Prostate gland (tissue), 2 donors: ENCODE data around the gene MEG3. TPM values are rescaled to one million over a fixed set of nuclear protein-coding genes. Genes with fewer than 3 reads are reported as not detected.

Source experiments
- DNase-seq: peaks from one replicate; pipeline ENCODE4 v3.0.0-alpha.2; 2019; ENCODE audit warnings: low spot score
- H3K27ac ChIP-seq, 2 donors: fragments of 200-600 bp; sonication (generic); 2 replicates each; pipeline ENCODE4 v1.5.1; 2017 to 2019
- H3K27me3 ChIP-seq: fragments of 200-600 bp; sonication (generic); replicated peaks from 2 replicates; pipeline ENCODE4 v1.5.1; 2019; ENCODE audit not compliant: insufficient read depth
- H3K36me3 ChIP-seq, 2 donors: fragments of 200-600 bp; sonication (generic); 1 replicate in 1 of 2; 2 replicates in 1 of 2; pipeline versions ENCODE4 v1.5.1 to v1.8.1; 2017 to 2019
- H3K4me1 ChIP-seq: fragments of 200-600 bp; sonication (generic); replicated peaks from 2 replicates; pipeline ENCODE4 v1.5.1; 2019
- H3K4me3 ChIP-seq, 2 donors: fragments of 200-600 bp; sonication (generic); 2 replicates each; pipeline ENCODE4 v1.5.1; 2017 to 2019
- H3K9me3 ChIP-seq: fragments of 200-600 bp; sonication (generic); 2 replicates; pipeline ENCODE4 v1.5.1; 2017
- POLR2A ChIP-seq: fragments of 450-650 bp; IDR thresholded peaks from one replicate; pipeline ENCODE4 v1.6.1; 2016; ENCODE audit warnings: antibody characterized with exemption, mild to moderate bottlenecking
- POLR2AphosphoS5 ChIP-seq: sonication (generic); formaldehyde crosslinking; IDR thresholded peaks from one replicate; pipeline ENCODE4 v1.6.1; 2017; ENCODE audit warnings: antibody characterized with exemption
- WGBS: methylation state at CpG from one replicate; pipeline ENCODE4 v1.1.5; 2018; 5-methylcytosine and 5-hydroxymethylcytosine counted together
- intact Hi-C: fragments of 100-400 bp; cut with DNase I; formaldehyde crosslinking; loops from one replicate; pipeline ENCODE4 v1.14.2; 2022
- total RNA-seq, 2 donors: library from RNA; depleted of rRNA; stranded (reverse); fragments of >200 nt; gene quantifications; one replicate each; pipeline ENCODE4 v1.1.0, GENCODE V29; 2016
- TF ChIP-seq, protein P1 (sequence below), 4 experiments: fragments of 200-600 bp in 2 of 4; fragments of 450-650 bp in 2 of 4; sonication (generic) in 2 of 4; IDR thresholded peaks; 1 replicate in 3 of 4; 2 replicates in 1 of 4; pipeline ENCODE4 v1.5.1; 2016 to 2019; ENCODE audit warnings: antibody characterized with exemption in 4 of 4, mild to moderate bottlenecking in 2 of 4, moderate library complexity in 2 of 4

Gene MEG3
- total RNA-seq, 2 donors from 2014 or later, result 21.9 to 135 TPM

GRCh38 chr14:100846309-100846859 lies 20.5 kb downstream of the MEG3 start:
- no peak overlapping the region for H3K4me3 ChIP-seq
- 95% methylated on average over 8 of the region's 8 CpGs for WGBS
- TF ChIP-seq POLR2A, result no peak
- H3K9me3 ChIP-seq, result no peaks in the 10 kb centered on the region
- intact Hi-C loops, result no loop called here
- no peak for DNase-seq
- no peaks in the 10 kb centered on the region for H3K4me1 ChIP-seq
- H3K27me3 ChIP-seq, result no peaks in the 10 kb centered on the region
- no peaks in the 10 kb centered on the region for H3K36me3 ChIP-seq
- H3K27ac ChIP-seq, result no peak overlapping the region

- H3K27me3 ChIP-seq, result no peaks in the 10 kb centered on the region
- no peaks in the 10 kb centered on the region for H3K36me3 ChIP-seq
- no peak for DNase-seq
- TF ChIP-seq, protein P1, sequence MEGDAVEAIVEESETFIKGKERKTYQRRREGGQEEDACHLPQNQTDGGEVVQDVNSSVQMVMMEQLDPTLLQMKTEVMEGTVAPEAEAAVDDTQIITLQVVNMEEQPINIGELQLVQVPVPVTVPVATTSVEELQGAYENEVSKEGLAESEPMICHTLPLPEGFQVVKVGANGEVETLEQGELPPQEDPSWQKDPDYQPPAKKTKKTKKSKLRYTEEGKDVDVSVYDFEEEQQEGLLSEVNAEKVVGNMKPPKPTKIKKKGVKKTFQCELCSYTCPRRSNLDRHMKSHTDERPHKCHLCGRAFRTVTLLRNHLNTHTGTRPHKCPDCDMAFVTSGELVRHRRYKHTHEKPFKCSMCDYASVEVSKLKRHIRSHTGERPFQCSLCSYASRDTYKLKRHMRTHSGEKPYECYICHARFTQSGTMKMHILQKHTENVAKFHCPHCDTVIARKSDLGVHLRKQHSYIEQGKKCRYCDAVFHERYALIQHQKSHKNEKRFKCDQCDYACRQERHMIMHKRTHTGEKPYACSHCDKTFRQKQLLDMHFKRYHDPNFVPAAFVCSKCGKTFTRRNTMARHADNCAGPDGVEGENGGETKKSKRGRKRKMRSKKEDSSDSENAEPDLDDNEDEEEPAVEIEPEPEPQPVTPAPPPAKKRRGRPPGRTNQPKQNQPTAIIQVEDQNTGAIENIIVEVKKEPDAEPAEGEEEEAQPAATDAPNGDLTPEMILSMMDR (IDR thresholded peaks at IDR 0.05), result no peak
- TF ChIP-seq POLR2AphosphoS5 (no peak), POLR2A (no peak)
- intact Hi-C loops, result no loop called here
- no peaks in the 10 kb centered on the region for H3K4me1 ChIP-seq
- H3K27ac ChIP-seq, result no peak overlapping the region
- H3K9me3 ChIP-seq, result no peaks in the 10 kb centered on the region
- WGBS, result 34% methylated on average over 8 of the region's 8 CpGs
- no peak overlapping the region for H3K4me3 ChIP-seq
These were observed 23.3 kb downstream of the MEG3 start for GRCh38 chr14:100849115-100849781.

DNA sequence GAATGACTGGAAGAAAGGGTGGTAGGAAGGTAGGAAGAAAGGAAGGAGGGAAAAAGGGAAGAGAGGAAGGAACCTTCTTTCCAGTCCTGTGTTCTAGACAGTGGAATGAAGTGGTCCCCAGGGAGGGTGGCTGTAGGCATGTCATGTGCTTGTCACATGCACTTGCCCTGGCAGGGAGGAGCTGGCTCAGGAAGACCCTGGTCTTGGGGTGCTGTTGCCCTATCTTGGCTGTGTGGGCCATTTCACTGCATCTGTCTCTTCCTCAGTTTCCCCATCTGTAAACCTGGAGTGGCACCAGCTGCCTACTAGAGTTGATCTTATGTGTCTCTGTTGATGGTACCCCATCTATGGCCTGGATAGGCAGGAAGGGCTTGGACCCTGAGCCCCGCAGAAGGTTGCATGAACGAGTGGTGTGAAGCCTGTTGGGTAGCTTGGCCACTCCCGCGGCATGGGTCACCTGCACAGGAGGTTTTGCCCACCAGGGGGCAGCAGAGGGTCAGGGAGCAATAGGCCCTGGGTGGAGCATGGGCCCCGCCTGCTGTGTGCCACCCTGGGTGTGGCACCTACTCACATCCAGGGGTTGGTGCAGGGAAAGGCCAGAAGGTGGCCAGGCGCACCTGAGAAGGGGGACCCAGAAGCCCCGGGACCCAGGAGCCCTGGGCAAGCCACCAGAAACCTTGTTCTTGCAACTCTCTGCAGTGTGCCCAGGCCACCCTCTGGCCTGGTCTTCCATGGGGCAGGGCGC lies 25.1 kb downstream of the MEG3 start:
- Histone ChIP-seq H3K4me3 (no peak overlapping the region), H3K4me1 (no peaks in the 10 kb centered on the region), H3K36me3 (no peaks in the 10 kb centered on the region), H3K27ac (no peak overlapping the region), H3K9me3 (no peaks in the 10 kb centered on the region), H3K27me3 (no peaks in the 10 kb centered on the region)
- 83% methylated on average over 8 of the region's 8 CpGs for WGBS
- TF ChIP-seq, protein P1 (IDR thresholded peaks at IDR 0.05), result peak; percentile 68 to 88 (median 72)
- TF ChIP-seq POLR2AphosphoS5 (no peak), POLR2A (no peak)
- peak; percentile 56 for DNase-seq
- intact Hi-C loops, result loop anchor here (10.0 kb wide), 1 partner anchor 704 kb away; no protein-coding TSS in a partner anchor

DNA sequence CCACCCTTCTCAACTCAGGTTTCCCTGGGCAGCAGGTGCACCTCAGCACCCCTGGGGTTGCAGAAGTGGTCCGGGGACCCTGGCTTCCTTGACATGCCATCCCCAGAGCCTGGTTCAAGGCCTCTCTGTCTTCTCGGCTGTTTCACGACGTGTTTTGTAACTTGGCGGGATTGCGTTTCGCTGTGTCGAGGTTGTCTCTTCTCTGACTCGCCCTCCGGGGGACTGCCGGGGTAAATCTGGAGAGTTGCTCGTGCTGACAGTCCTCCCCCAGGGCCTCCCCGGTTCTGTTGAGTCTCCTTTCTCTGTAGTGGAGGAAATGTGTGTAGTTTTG lies 25.6 kb downstream of the MEG3 start:
- no peak for DNase-seq
- TF ChIP-seq, protein P1 (IDR thresholded peaks at IDR 0.05), result no peak
- TF ChIP-seq POLR2AphosphoS5, result no peak
- no peak for TF ChIP-seq POLR2A
- H3K36me3 ChIP-seq, result no peaks in the 10 kb centered on the region
- no peaks in the 10 kb centered on the region for H3K9me3 ChIP-seq
- H3K4me3 ChIP-seq, result no peak overlapping the region
- 92% methylated on average over 13 of the region's 13 CpGs for WGBS
- intact Hi-C loops, result loop anchor here (10.0 kb wide), 1 partner anchor 703 kb away; no protein-coding TSS in a partner anchor
- H3K27me3 ChIP-seq, result no peaks in the 10 kb centered on the region
- H3K27ac ChIP-seq, result no peak overlapping the region
- H3K4me1 ChIP-seq, result no peaks in the 10 kb centered on the region

- TF ChIP-seq POLR2AphosphoS5 (no peak), POLR2A (no peak)
- Histone ChIP-seq H3K9me3 (no peaks in the 10 kb centered on the region), H3K27me3 (no peaks in the 10 kb centered on the region), H3K4me3 (no peak overlapping the region), H3K27ac (no peak overlapping the region), H3K36me3 (no peaks in the 10 kb centered on the region), H3K4me1 (no peaks in the 10 kb centered on the region)
- intact Hi-C loops, result loop anchor here (2.0 to 10.0 kb wide), 2 partner anchors 703 to 777 kb away; no protein-coding TSS in a partner anchor
- 83% methylated on average over 14 of the region's 14 CpGs for WGBS
- no peak for DNase-seq
These were observed 26.2 kb downstream of the MEG3 start for GRCh38 chr14:100851946-100852620.
